Stimulated activated CD8-positive, alpha-beta memory T cell treated with anti-CD3 and anti-CD28 coated beads, Interleukin-12 subunit alpha, Interleukin-12 subunit beta, amount 100 ng/mL, for 1 hour (primary cell): Measurements from ENCODE around the gene PEAR1.
A peak's percentile ranks its signal among the peaks of the same experiment; 100 is the strongest.
"Not testable (repeated sequence)": the region's sequence is repeated elsewhere in the genome, so short reads cannot be mapped to it uniquely, and the experiment has no call there.

Experiments used
- DNase-seq: peaks from one replicate; pipeline ENCODE4 v3.0.0-alpha.2; 2020; ENCODE audit warnings: low read depth

The PEAR1 gene

GRCh38 chr1:156921053-156921529, 27.6 kb downstream of the PEAR1 start:
- DNase-seq: no peak

GRCh38 chr1:156922986-156923669, 29.6 kb downstream of the PEAR1 start:
- DNase-seq: no peak

- DNase-seq: no peak
These were observed 30.4 kb downstream of the PEAR1 start for GRCh38 chr1:156923670-156924477.

- no peak for DNase-seq
These were observed 31.1 kb downstream of the PEAR1 start for GRCh38 chr1:156924478-156925153.

DNA sequence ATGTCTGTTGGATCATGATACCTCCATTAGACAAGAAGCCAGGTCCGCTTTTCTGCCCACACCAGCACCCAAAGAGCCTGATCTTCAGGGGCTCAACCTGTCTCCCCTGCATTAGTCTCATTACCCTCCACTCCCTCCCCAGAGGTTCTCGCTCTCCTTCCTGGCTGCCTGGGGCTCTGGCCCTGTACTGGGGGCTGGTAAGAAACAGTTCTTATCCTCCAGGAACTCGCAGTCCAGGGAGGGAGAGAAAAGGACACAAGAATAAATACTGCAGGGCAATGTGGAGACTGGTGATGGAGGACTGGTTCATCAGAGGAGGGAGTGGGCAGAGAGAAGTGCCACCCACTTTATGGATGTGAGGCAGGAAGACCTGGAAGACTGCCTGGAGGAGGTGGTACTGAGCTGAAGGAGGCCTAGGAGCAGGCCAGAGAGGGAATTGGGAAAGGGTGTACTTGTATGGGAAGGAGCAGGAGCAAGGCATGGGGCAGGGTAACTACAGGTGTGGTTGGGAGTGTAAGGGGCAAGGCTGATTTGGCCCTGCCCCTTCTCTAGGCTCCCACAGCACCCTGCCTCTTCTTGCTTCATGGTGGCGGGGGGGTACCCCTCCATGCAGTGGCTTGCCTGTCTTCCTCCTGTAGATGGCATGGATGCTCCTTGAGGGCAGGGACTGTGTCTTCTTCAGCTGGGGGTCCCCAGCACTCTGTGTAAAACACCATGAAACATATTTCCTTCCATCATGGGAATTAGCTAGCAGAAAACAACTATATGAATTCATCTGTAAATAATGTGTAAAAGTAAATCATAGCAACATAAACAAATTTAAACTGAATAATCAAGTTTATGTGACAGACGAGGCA, 31.9 kb downstream of the PEAR1 start:
- DNase-seq: no peak

GRCh38 chr1:156926175-156926574, 32.7 kb downstream of the PEAR1 start:
- no peak for DNase-seq

GRCh38 chr1:156926695-156927094, 33.2 kb downstream of the PEAR1 start:
- not testable (repeated sequence) for DNase-seq

GRCh38 chr1:156927215-156928042, 33.9 kb downstream of the PEAR1 start:
- peak; percentile 36 for DNase-seq

GRCh38 chr1:156928043-156928602, 34.6 kb downstream of the PEAR1 start:
- DNase-seq: no peak

DNA sequence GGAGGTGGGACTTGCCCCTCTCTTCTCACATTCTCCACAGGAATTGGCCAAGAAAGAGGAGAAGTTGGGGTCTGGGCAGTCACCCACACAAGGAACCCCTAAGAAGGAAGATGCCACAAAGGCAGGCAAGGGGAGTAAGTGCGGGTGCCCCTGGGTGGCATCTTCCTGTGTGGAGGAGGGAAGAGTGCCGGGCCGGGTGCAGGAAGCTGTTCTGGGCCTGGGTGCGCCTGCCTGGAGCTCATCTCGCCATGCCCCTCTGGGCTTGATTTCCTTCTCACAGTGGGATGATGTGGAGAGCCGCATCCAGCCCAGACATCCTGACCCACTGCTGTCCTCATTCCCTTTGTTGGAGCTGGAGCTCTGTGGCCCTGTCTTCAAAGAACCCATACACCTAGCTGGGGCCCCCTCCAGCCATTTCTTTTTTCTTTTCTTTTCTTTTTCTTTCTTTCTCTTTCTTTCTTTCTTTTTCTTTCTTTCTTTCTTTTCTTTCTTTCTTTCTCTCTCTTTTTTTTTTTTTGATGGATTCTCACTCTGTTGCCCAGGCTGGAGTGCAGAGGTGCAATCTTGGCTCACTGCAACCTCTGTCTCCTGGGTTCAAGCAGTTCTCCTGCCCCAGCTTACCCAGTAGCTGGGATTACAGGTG, 36.2 kb downstream of the PEAR1 start:
- DNase-seq: no peak

GRCh38 chr1:156930483-156930882, 37.0 kb downstream of the PEAR1 start:
- no peak for DNase-seq

DNA sequence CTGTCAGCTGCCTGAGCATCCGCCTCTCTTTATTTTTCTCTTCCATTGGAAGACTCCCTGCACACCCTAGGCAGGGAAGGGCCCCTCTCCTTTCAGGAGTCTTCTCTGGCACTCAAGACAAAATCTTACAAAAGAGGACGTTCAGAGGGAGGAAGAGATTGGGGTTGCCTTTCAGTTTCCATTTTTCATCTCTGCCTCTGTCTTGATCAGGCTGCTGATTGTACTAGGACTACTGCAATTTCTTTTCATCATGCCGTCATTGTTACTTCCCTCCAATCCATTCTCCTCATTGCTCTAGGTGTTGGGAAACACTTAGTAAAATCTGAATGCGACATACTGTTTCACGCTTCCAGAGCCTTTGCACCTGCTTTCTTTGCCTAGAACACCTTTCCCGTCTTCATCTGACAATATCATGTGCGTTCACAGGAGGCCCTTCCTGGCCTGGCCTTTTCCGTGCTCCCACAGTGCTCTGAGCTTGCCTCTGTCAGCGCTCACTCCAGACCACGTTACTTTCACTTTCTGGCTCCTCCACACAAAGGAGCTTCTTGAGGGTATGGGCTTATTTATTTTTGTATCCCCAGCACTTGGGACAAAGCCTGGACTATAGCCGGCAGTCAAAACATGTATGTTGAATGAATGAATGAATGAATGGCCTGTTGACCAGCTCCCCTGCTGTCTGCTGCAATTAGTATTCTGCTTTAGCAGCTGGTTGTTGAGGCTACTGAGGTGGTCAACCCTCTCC, 37.9 kb downstream of the PEAR1 start:
- DNase-seq: no peak

- DNase-seq: no peak
These were observed 38.6 kb downstream of the PEAR1 start for GRCh38 chr1:156931974-156932710.

DNA sequence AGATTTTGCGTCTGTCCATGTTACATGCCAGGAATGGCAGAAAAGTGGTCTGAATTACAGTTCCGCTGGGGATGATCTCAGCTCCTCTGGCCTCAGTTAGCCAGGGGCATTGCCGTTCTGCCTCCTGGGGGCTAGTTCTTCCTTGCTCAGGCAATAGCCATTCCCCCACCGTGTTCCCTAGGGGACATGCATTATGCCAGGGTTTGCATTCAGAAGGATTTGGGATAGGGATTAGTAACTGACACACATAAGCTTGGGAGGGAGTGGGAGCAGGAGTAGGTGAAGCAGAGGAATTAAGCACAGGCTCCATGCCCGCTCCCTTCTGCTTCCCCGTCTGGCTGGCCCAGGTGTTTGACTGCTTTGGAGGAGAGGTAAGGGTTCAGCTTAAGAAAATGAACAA, 39.6 kb downstream of the PEAR1 start:
- DNase-seq: no peak

- DNase-seq: no peak
These were observed 42.1 kb downstream of the PEAR1 start for GRCh38 chr1:156935505-156936128.

- no peak for DNase-seq
These were observed 42.7 kb downstream of the PEAR1 start for GRCh38 chr1:156936191-156936590.

- no peak for DNase-seq
These were observed 43.3 kb downstream of the PEAR1 start for GRCh38 chr1:156936721-156937220.

DNA sequence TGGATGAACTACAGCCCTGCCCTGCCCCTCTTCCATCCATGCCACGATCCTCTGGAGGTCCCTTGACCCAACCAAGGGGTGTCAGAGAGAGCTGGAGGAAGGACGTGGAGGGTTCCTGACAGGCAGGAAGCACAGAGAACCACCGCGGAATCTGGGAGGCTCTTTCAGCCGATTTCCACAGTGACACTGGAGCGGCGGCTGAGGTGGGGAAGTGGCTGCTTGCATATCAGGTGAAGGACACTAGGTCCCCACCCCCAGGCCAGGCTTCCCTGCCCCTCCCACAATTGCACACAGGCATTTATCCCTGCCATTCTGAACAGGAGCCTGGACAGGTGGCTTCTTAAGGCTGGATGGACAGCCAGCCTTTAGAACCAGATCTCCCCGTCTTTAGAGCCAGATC, 44.4 kb downstream of the PEAR1 start:
- no peak for DNase-seq
